HepG2 (cell line): ENCODE data around the gene FKBP1B. TPM values are rescaled to one million over a fixed set of nuclear protein-coding genes. Genes with fewer than 3 reads are reported as not detected.

Experiments
- AGO2 ChIP-seq: fragments of 200-400 bp; formaldehyde crosslinking; optimal IDR thresholded peaks from 2 replicates; pipeline ENCODE3; 2017; ENCODE audit warnings: mild to moderate bottlenecking, low read depth, low read length, moderate library complexity
- ATF2 ChIP-seq: sonication (generic); formaldehyde crosslinking; IDR thresholded peaks from 2 replicates; pipeline ENCODE4 v1.4.0; 2020; ENCODE audit warnings: missing genetic modification reagents
- HNF1B ChIP-seq: sonication (generic); formaldehyde crosslinking; IDR thresholded peaks from 2 replicates; pipeline ENCODE4 v1.5.1; 2020; ENCODE audit warnings: mild to moderate bottlenecking, moderate library complexity, missing genetic modification reagents
- LCORL ChIP-seq, 2 experiments: fragments of 450-650 bp in 1 of 2; sonication (generic) in 1 of 2; formaldehyde crosslinking in 1 of 2; IDR thresholded peaks; 2 replicates each; pipeline versions ENCODE4 v1.5.0 to v1.6.1; 2017 to 2020; ENCODE audit warnings: antibody characterized with exemption in 1 of 2, missing genetic modification reagents in 1 of 2
- NONO ChIP-seq, 2 experiments: fragments of 450-650 bp in 1 of 2; sonication (generic) in 1 of 2; formaldehyde crosslinking in 1 of 2; IDR thresholded peaks in 1 of 2; conservative IDR thresholded peaks in 1 of 2; 2 replicates each; pipeline versions ENCODE4 v1.6.1 to v1.8.0; 2017 to 2022; ENCODE audit warnings: mild to moderate bottlenecking in 1 of 2, missing genetic modification reagents in 1 of 2, moderate library complexity in 1 of 2
- RAD21 ChIP-seq: fragments of 450-650 bp; formaldehyde crosslinking; IDR thresholded peaks from 2 replicates; pipeline ENCODE4 v1.5.0; 2020; ENCODE audit warnings: mild to moderate bottlenecking
- SMC3 ChIP-seq: IDR thresholded peaks from 2 replicates; pipeline ENCODE4 v1.6.1; 2011; ENCODE audit warnings: low read length, improper control_type of control experiment
- ZNF235 ChIP-seq: sonication (generic); formaldehyde crosslinking; IDR thresholded peaks from 2 replicates; pipeline ENCODE4 v1.8.1; 2023; ENCODE audit warnings: mild to moderate bottlenecking, missing genetic modification reagents, borderline replicate concordance
- ZNF407 ChIP-seq: sonication (generic); formaldehyde crosslinking; IDR thresholded peaks from one replicate; pipeline ENCODE4 v1.5.1; 2020; ENCODE audit warnings: mild to moderate bottlenecking, missing genetic modification reagents; ENCODE audit errors: not compliant biosample characterization
- ZNF501 ChIP-seq: sonication (generic); formaldehyde crosslinking; IDR thresholded peaks from 2 replicates; pipeline ENCODE4 v1.5.1; 2020; ENCODE audit warnings: mild to moderate bottlenecking, moderate library complexity, missing genetic modification reagents
- ZNF660 ChIP-seq: sonication (generic); formaldehyde crosslinking; IDR thresholded peaks from 2 replicates; pipeline ENCODE4 v1.5.1; 2020; ENCODE audit warnings: mild to moderate bottlenecking, low read depth, missing genetic modification reagents, borderline replicate concordance
- ZNF768 ChIP-seq: sonication (generic); formaldehyde crosslinking; IDR thresholded peaks from 2 replicates; pipeline ENCODE4 v1.4.0; 2020; ENCODE audit warnings: missing genetic modification reagents
- ZNF784 ChIP-seq: sonication (generic); formaldehyde crosslinking; IDR thresholded peaks from 2 replicates; pipeline ENCODE4 v1.5.1; 2020; ENCODE audit warnings: missing genetic modification reagents, mild to moderate bottlenecking, borderline replicate concordance
- ZNF883 ChIP-seq: sonication (generic); formaldehyde crosslinking; IDR thresholded peaks from 2 replicates; pipeline ENCODE4 v1.5.1; 2020; ENCODE audit warnings: mild to moderate bottlenecking, missing genetic modification reagents; ENCODE audit errors: not compliant biosample characterization
- polyA plus RNA-seq, 8 experiments: library from polyadenylated mRNA; depleted of rRNA in 3 of 8; stranded (reverse) in 7 of 8; unstranded in 1 of 8; fragments of >200 nt; fragmentation: Illumina TruSeq in 4 of 8; extraction: Trizol in 4 of 8; gene quantifications; 2 replicates each; pipeline versions ENCODE4 v1.2.1 to v1.2.3, GENCODE V29; 2011 to 2016; ENCODE audit warnings: low read depth in 4 of 8, missing spikeins in 1 of 8, mixed read lengths in 1 of 8; ENCODE audit not compliant: insufficient read depth in 1 of 8
- total RNA-seq, 5 experiments: library from RNA; depleted of rRNA; stranded (reverse); fragments of >200 nt; fragmentation: Illumina TruSeq; extraction: Trizol; gene quantifications; 2 replicates each; pipeline ENCODE4 v1.2.3, GENCODE V29; 2016; ENCODE audit warnings: low read depth in 1 of 5

FKBP1B gene
- total and polyA plus RNA-seq, 2 of the 13 experiments (the other 11 are each of a cell fraction or from before 2014, with no cell fraction given): 35.2 to 96.3 TPM

- TF ChIP-seq HNF1B (CRISPR knock-in tag): peak; percentile 48; the same call in 1 of the 2 replicates
- TF ChIP-seq ZNF660: 0 out of 2 replicates have a peak, but pooled peaks have one; percentile 65
- TF ChIP-seq ZNF883 (CRISPR knock-in tag): peak; percentile 68
- TF ChIP-seq ATF2 (CRISPR knock-in tag): peak; percentile 33; the same call in 1 of the 2 replicates
- TF ChIP-seq SMC3: peak; percentile 75
- peak; percentile 39 for TF ChIP-seq AGO2
- TF ChIP-seq ZNF235 (CRISPR knock-in tag): no peak
- no peak for TF ChIP-seq LCORL (IDR thresholded peaks at IDR 0.05)
- TF ChIP-seq LCORL (CRISPR knock-in tag; IDR thresholded peaks at IDR 0.05): no peak
- TF ChIP-seq ZNF768 (CRISPR knock-in tag): peak; percentile 19; the same call in 1 of the 2 replicates
- TF ChIP-seq NONO (IDR thresholded peaks at IDR 0.05): no peak
- TF ChIP-seq NONO (CRISPR knock-in tag; conservative IDR thresholded peaks at IDR 0.05): no peak
- TF ChIP-seq RAD21: peak; percentile 97
- 0 out of 2 replicates have a peak, but pooled peaks have one; percentile 21 for TF ChIP-seq ZNF501
- peak; percentile 81 for TF ChIP-seq ZNF407 (CRISPR knock-in tag)
- peak; percentile 50; the same call in 1 of the 2 replicates for TF ChIP-seq ZNF784 (CRISPR knock-in tag)
These were observed 28.2 kb upstream of the FKBP1B start (continued) for GRCh38 chr2:24021122-24021998.
